Measurements from ENCODE around the gene ATG9A. TPM values are rescaled to one million over a fixed set of nuclear protein-coding genes. Genes with fewer than 3 reads are reported as not detected.

The ATG9A gene
- total and polyA plus RNA-seq, 2 donors (not counting 1 experiment from before 2014, with no cell fraction given): 41.8 to 65.5 TPM

DNA sequence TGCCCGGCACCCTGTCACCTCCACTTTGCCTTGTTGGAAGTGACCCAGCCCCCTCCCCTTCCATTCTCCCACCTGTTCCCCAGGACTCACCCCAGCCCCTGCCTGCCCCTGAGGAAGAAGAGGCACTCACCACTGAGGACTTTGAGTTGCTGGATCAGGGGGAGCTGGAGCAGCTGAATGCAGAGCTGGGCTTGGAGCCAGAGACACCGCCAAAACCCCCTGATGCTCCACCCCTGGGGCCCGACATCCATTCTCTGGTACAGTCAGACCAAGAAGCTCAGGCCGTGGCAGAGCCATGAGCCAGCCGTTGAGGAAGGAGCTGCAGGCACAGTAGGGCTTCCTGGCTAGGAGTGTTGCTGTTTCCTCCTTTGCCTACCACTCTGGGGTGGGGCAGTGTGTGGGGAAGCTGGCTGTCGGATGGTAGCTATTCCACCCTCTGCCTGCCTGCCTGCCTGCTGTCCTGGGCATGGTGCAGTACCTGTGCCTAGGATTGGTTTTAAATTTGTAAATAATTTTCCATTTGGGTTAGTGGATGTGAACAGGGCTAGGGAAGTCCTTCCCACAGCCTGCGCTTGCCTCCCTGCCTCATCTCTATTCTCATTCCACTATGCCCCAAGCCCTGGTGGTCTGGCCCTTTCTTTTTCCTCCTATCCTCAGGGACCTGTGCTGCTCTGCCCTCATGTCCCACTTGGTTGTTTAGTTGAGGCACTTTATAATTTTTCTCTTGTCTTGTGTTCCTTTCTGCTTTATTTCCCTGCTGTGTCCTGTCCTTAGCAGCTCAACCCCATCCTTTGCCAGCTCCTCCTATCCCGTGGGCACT lies 46.9 kb downstream of the ATG9A start:
- H3K36me3 ChIP-seq (replicated peaks in 1 of 2; ENCODE audit: control extremely low read depth in 1 of 2, control insufficient read depth in 1 of 2, extremely low read depth in 1 of 2, insufficient read depth in 2 of 2, low read length in 1 of 2): peaks cover 2 to 53% of the 10 kb centered on the region in 2 experiments
- no peak overlapping the region for H3K9ac ChIP-seq (ENCODE audit: low read length)

More for the DNA sequence above, 46.9 kb downstream of the ATG9A start:
- Histone ChIP-seq H3K4me2 (replicated peaks; ENCODE audit: low read depth, low read length, poor library complexity, severe bottlenecking) (no peak overlapping the region), H3K4me3 (ENCODE audit: control extremely low read depth in 1 of 5, extremely low read depth in 1 of 5, insufficient read depth in 1 of 5, low read depth in 2 of 5, low read length in 4 of 5) (no peak overlapping the region), H3K79me2 (ENCODE audit: control insufficient read depth, insufficient read depth, low read length) (peaks cover 33% of the 10 kb centered on the region), H2AFZ (ENCODE audit: insufficient read depth, low read depth, low read length, poor library complexity, severe bottlenecking) (no peak overlapping the region), H4K20me1 (ENCODE audit: control insufficient read depth, insufficient read depth, low read length, poor library complexity, severe bottlenecking) (peaks cover 37% of the 10 kb centered on the region), H3K4me1 (ENCODE audit: control insufficient read depth in 2 of 2, insufficient read depth in 2 of 2, low read length in 2 of 2) (peaks cover 18 to 28% of the 10 kb centered on the region in 2 donors), H3K9me3 (ENCODE audit: control extremely low read depth in 1 of 3, control insufficient read depth in 2 of 3, insufficient read depth in 1 of 3, low read length in 2 of 3) (no peaks in the 10 kb centered on the region), H3K27me3 (replicated peaks in 1 of 4; ENCODE audit: control extremely low read depth in 1 of 4, control insufficient read depth in 3 of 4, insufficient read depth in 4 of 4, low read length in 3 of 4) (no peaks in the 10 kb centered on the region), H3K27ac (ENCODE audit: low read length in 2 of 2) (no peak overlapping the region)
- intact Hi-C loops (cut with micrococcal nuclease): no loop called here
- CTCF ChIA-PET: interaction anchor here (1.4 to 1.6 kb wide), 2 partner anchors 11 kb away, joined by 3 to 6 read pairs; no protein-coding TSS in a partner anchor
- no peak overlapping the region for H3K27ac Mint-ChIP-seq
- no peak for DNase-seq
- peaks cover 31% of the 10 kb centered on the region for H3K4me1 Mint-ChIP-seq
- POLR2A ChIA-PET: no interaction called here
- no peaks in the 10 kb centered on the region for H3K27me3 Mint-ChIP-seq
- no peaks in the 10 kb centered on the region for H3K9me3 Mint-ChIP-seq (ENCODE audit: insufficient read depth)
- no peak overlapping the region for H3K4me3 Mint-ChIP-seq
- 52% methylated on average over 6 of the region's 8 CpGs for WGBS (ENCODE audit: insufficient coverage)
- TF ChIP-seq, protein P1, sequence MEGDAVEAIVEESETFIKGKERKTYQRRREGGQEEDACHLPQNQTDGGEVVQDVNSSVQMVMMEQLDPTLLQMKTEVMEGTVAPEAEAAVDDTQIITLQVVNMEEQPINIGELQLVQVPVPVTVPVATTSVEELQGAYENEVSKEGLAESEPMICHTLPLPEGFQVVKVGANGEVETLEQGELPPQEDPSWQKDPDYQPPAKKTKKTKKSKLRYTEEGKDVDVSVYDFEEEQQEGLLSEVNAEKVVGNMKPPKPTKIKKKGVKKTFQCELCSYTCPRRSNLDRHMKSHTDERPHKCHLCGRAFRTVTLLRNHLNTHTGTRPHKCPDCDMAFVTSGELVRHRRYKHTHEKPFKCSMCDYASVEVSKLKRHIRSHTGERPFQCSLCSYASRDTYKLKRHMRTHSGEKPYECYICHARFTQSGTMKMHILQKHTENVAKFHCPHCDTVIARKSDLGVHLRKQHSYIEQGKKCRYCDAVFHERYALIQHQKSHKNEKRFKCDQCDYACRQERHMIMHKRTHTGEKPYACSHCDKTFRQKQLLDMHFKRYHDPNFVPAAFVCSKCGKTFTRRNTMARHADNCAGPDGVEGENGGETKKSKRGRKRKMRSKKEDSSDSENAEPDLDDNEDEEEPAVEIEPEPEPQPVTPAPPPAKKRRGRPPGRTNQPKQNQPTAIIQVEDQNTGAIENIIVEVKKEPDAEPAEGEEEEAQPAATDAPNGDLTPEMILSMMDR (IDR thresholded peaks at IDR 0.05): no peak
- no peak for TF ChIP-seq EZH2 (IDR thresholded peaks at IDR 0.05; ENCODE audit: borderline replicate concordance, insufficient read depth, low read depth, low read length, poor library complexity, severe bottlenecking)
- ATAC-seq (ENCODE audit: low read depth): no peak
